Natural killer cell (primary cell): ENCODE measurements around the gene GLYATL2. TPM values are rescaled to one million over a fixed set of nuclear protein-coding genes. Genes with fewer than 3 reads are reported as not detected.

Experiments used
- ATAC-seq, 3 donors: fragments of 150-1000 bp in 2 of 3; fragments of 200-7000 bp in 1 of 3; cut with Tn5 transposase; 1 replicate in 1 of 3; 2 replicates in 2 of 3; pipeline ENCODE4 v1.10.0; 2021; ENCODE audit warnings: mild to moderate bottlenecking in 2 of 3, moderate library complexity in 2 of 3
- DNase-seq, 2 donors: peaks; one replicate each; pipeline versions ENCODE4 v3.0.0 to v3.0.0-alpha.2; 2013 to 2021; ENCODE audit warnings: mixed read lengths in 1 of 2
- H3K27ac ChIP-seq: one replicate; pipeline ENCODE4 v1.5.1; 2013; ENCODE audit warnings: mild to moderate bottlenecking, low read length
- H3K27me3 ChIP-seq: one replicate; pipeline ENCODE4 v1.6.1; 2013; ENCODE audit warnings: low read length; ENCODE audit not compliant: control insufficient read depth, insufficient read depth
- H3K36me3 ChIP-seq: one replicate; pipeline ENCODE4 v1.6.1; 2013; ENCODE audit warnings: low read length; ENCODE audit not compliant: control insufficient read depth, insufficient read depth
- H3K4me1 ChIP-seq: one replicate; pipeline ENCODE4 v1.6.1; 2013; ENCODE audit warnings: low read length; ENCODE audit not compliant: control insufficient read depth, insufficient read depth
- H3K4me3 ChIP-seq: one replicate; pipeline ENCODE4 v1.5.1; 2013; ENCODE audit warnings: low read length
- H3K9me3 ChIP-seq: one replicate; pipeline ENCODE4 v1.6.1; 2013; ENCODE audit warnings: low read length; ENCODE audit not compliant: control insufficient read depth, insufficient read depth
- H3K27ac Mint-ChIP-seq, 2 donors: one replicate each; pipeline ENCODE4 v1.8.0; 2022; ENCODE audit warnings: mild to moderate bottlenecking in 2 of 2, mixed read lengths in 2 of 2, moderate library complexity in 1 of 2
- H3K27me3 Mint-ChIP-seq, 2 donors: one replicate each; pipeline ENCODE4 v1.8.0; 2022; ENCODE audit warnings: low read depth in 2 of 2, mixed read lengths in 2 of 2
- H3K36me3 Mint-ChIP-seq: one replicate; pipeline ENCODE4 v1.8.0; 2022; ENCODE audit warnings: mixed read lengths
- H3K4me1 Mint-ChIP-seq, 2 donors: one replicate each; pipeline ENCODE4 v1.8.0; 2022; ENCODE audit warnings: mixed read lengths in 2 of 2
- H3K4me3 Mint-ChIP-seq: one replicate; pipeline ENCODE4 v1.8.0; 2022; ENCODE audit warnings: mild to moderate bottlenecking, moderate library complexity, mixed read lengths
- H3K9me3 Mint-ChIP-seq, 2 donors: one replicate each; pipeline ENCODE4 v1.8.0; 2022; ENCODE audit warnings: mixed read lengths in 2 of 2
- CTCF ChIP-seq: fragments of 200-600 bp; IDR thresholded peaks from one replicate; pipeline ENCODE4 v1.8.0; 2022; ENCODE audit warnings: antibody characterized with exemption
- WGBS: methylation state at CpG from one replicate; pipeline ENCODE4 v1.1.7; 2013; ENCODE audit warnings: missing lambda C conversion rate; ENCODE audit not compliant: insufficient coverage; 5-methylcytosine and 5-hydroxymethylcytosine counted together
- intact Hi-C: fragments of 100-400 bp; cut with micrococcal nuclease; formaldehyde crosslinking; loops from one replicate; pipeline ENCODE4 v1.14.2; 2022
- total RNA-seq, 4 donors: library from RNA; stranded (reverse); fragments of 120-200 nt in 1 of 4; gene quantifications; one replicate each; pipeline versions ENCODE4 v1.2.3 to v1.2.4, GENCODE V29; 2013 to 2022

Gene GLYATL2
- total RNA-seq, 3 donors from 2014 or later (not counting 1 experiment from before 2014, with no cell fraction given): not detected

- Mint-ChIP-seq H3K27me3 (peaks cover 3 to 9% of the 10 kb centered on the region in 2 donors), H3K36me3 (peaks cover 11% of the 10 kb centered on the region), H3K4me3 (no peak overlapping the region), H3K27ac (no peak overlapping the region), H3K4me1 (no peaks in the 10 kb centered on the region), H3K9me3 (peaks cover 6 to 8% of the 10 kb centered on the region in 2 donors)
- intact Hi-C loops: no loop called here
- ATAC-seq (no peak), DNase-seq (no peak)
- Histone ChIP-seq H3K9me3 (peaks cover 4% of the 10 kb centered on the region), H3K4me1 (no peaks in the 10 kb centered on the region), H3K36me3 (no peaks in the 10 kb centered on the region), H3K4me3 (no peak overlapping the region), H3K27ac (no peak overlapping the region), H3K27me3 (no peaks in the 10 kb centered on the region)
- no CpG with 5 or more reads among the region's 1 CpG for WGBS
- TF ChIP-seq CTCF: no peak
Observed at GRCh38 chr11:58866788-58867187, 22.3 kb upstream of the GLYATL2 start.

DNA sequence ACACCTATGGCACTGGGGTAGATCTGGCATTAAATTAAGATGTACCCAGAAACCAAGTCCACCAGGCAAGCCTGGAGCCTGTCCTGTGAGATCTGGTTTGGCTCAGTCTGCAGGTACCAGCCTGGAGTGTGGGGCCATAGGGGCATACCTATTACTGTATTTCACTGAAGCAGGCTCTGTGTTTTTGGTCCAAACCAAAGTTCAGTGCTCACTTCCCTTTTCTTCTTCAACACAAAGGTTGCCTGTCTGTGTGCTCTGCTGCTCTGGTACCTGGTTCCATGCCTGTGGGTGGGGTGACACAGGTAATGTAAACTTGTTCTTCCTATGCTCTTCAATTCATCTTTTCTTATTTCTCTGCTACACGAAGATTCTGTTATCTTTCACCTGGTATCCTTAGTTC lies 19.8 kb upstream of the GLYATL2 start:
- H3K9me3 Mint-ChIP-seq: peaks cover 6 to 10% of the 10 kb centered on the region in 2 donors
- Histone ChIP-seq H3K9me3 (peaks cover 4% of the 10 kb centered on the region), H3K36me3 (no peaks in the 10 kb centered on the region), H3K27me3 (no peaks in the 10 kb centered on the region), H3K4me3 (no peak overlapping the region), H3K27ac (no peak overlapping the region), H3K4me1 (no peaks in the 10 kb centered on the region)
- peaks cover 8 to 11% of the 10 kb centered on the region in 2 donors for H3K27me3 Mint-ChIP-seq
- ATAC-seq: no peak
- no peak for TF ChIP-seq CTCF
- DNase-seq: no peak
- no peak overlapping the region for H3K4me3 Mint-ChIP-seq
- H3K36me3 Mint-ChIP-seq: peaks cover 13% of the 10 kb centered on the region
- no peak overlapping the region for H3K27ac Mint-ChIP-seq
- H3K4me1 Mint-ChIP-seq: no peaks in the 10 kb centered on the region
- intact Hi-C loops: no loop called here
- WGBS: no CpG with 5 or more reads among the region's 1 CpG

- Mint-ChIP-seq H3K9me3 (peaks cover 6 to 10% of the 10 kb centered on the region in 2 donors), H3K36me3 (peaks cover 13% of the 10 kb centered on the region), H3K27ac (no peak overlapping the region), H3K4me3 (no peak overlapping the region), H3K4me1 (no peaks in the 10 kb centered on the region), H3K27me3 (peaks cover 10 to 11% of the 10 kb centered on the region in 2 donors)
- intact Hi-C loops: no loop called here
- Histone ChIP-seq H3K27ac (no peak overlapping the region), H3K27me3 (no peaks in the 10 kb centered on the region), H3K4me1 (no peaks in the 10 kb centered on the region), H3K9me3 (peaks cover 4% of the 10 kb centered on the region), H3K4me3 (no peak overlapping the region), H3K36me3 (no peaks in the 10 kb centered on the region)
- DNase-seq (no peak), ATAC-seq (no peak)
- WGBS: 67% methylated on average over 1 of the region's 1 CpG
- TF ChIP-seq CTCF: no peak
Observed at GRCh38 chr11:58863697-58864096, 19.2 kb upstream of the GLYATL2 start.

- Mint-ChIP-seq H3K27ac (no peak overlapping the region), H3K27me3 (peaks cover 10 to 11% of the 10 kb centered on the region in 2 donors), H3K36me3 (peaks cover 13% of the 10 kb centered on the region), H3K4me1 (no peaks in the 10 kb centered on the region), H3K4me3 (no peak overlapping the region), H3K9me3 (peaks cover 6 to 12% of the 10 kb centered on the region in 2 donors)
- H3K4me1 ChIP-seq: no peaks in the 10 kb centered on the region
- no peak overlapping the region for H3K27ac ChIP-seq
- DNase-seq (no peak), ATAC-seq (no peak)
- TF ChIP-seq CTCF: no peak
- no peaks in the 10 kb centered on the region for H3K27me3 ChIP-seq
- peaks cover 4% of the 10 kb centered on the region for H3K9me3 ChIP-seq
- no CpG with 5 or more reads among the region's 1 CpG for WGBS
- intact Hi-C loops: no loop called here
- no peaks in the 10 kb centered on the region for H3K36me3 ChIP-seq
- no peak overlapping the region for H3K4me3 ChIP-seq
Observed at GRCh38 chr11:58861533-58861932, 17.0 kb upstream of the GLYATL2 start.
